Stimulated activated CD8-positive, alpha-beta memory T cell treated with anti-CD3 and anti-CD28 coated beads, Interleukin-12 subunit alpha, Interleukin-12 subunit beta, amount 100 ng/mL, for 24 hours (primary cell): ENCODE measurements around the gene EFCAB6.

Experiments used
- DNase-seq: peaks from one replicate; pipeline ENCODE4 v3.0.0-alpha.2; 2020; ENCODE audit errors: extremely low read depth

The EFCAB6 gene

DNA sequence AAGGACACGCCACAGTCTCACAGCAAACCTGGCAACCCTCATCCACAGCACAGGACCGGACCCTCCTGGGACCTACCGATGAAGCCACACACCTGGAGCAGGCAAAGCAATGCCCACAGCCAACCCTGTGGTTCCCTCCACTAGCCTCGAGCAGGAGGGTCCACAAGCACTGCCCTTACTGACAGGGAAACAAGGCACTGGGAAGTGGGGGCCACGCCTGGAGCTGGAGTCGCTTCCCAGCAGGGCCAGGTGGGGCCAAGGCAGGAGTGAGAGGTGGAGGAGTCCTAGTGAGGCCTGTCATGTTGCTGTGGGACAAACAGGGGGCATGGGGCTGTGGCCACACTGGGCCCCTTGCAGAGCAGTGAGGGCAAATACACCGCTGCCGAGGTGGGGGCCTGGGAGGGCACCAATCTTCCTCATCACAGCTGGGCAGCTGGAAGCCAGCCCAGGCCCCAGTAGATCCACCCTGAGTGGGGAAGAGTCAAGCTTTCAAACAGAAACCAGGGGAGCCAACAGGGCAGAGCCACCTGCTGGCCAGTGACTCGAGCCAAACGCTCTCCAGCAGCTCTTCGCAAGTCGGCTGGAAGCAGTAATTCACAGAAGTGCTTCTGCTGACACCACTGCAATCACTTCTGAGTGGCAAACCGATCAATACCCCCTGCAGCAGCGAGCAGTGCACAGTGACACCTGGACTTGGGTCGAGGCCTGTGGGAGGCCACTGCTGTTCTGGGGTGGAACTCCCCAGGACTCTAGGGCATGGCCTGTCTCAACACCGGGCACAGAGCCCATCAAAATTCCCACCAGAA lies 36.5 kb upstream of the EFCAB6 start:
- DNase-seq = no peak

GRCh38 chr22:43847376-43848289 lies 35.5 kb upstream of the EFCAB6 start:
- no peak for DNase-seq

GRCh38 chr22:43846966-43847365 lies 34.9 kb upstream of the EFCAB6 start:
- DNase-seq = no peak

DNA sequence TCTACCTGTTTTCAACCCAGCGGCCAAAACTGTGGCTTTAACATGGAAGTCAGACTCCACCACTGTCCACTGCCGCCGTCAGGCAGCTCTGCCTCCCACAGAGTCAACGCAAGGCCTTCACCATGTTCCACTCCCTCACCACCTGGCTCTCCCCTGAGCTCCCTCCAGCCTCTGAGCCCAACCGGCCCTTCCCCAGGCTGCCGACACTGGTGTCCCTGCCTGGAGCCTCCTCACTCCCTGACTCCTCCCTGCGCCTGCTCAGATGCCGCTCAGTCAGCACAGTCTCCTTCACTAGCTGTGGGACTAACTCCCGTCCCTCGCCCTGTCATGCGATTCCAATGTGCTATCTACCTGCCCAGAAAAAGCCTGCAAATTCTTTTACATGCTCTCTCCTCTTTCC lies 33.9 kb upstream of the EFCAB6 start:
- DNase-seq = no peak

GRCh38 chr22:43844560-43845545 lies 32.7 kb upstream of the EFCAB6 start:
- no peak for DNase-seq

DNA sequence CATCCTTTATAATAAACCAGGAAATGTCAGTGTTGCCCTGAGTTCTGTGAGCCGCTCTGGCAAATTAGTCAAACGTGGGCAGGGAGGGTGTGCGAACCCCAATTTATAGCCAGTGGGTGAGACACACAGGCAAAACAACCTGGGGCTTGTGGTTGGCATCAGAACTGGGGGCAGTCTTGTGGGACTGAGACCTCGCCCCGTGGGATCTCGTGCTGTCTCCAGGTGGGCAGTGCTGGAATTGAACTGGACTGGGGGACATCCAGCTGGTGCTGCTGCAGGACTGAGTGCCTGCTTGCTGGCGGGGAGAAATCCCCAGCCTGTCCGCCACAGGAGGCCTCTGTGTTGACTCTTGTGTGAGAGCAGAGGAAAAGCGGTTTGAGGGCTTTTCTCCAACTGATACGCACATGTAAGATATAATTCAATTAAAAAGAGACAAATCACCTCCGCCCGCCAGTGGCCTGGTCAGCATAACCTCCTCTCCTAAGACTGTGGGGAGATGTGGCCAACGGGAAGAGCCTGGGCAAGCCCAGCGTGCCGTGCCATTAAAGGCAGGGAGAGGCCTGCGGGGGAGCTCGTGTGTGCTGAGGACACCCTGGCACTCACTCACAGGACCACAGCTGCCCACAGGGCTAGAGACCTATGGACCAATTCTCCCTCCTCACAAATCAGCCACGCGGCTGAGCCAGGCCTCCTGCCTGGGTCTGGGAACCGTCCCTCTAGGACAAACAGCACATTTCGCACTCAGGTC lies 31.9 kb upstream of the EFCAB6 start:
- no peak for DNase-seq

DNA sequence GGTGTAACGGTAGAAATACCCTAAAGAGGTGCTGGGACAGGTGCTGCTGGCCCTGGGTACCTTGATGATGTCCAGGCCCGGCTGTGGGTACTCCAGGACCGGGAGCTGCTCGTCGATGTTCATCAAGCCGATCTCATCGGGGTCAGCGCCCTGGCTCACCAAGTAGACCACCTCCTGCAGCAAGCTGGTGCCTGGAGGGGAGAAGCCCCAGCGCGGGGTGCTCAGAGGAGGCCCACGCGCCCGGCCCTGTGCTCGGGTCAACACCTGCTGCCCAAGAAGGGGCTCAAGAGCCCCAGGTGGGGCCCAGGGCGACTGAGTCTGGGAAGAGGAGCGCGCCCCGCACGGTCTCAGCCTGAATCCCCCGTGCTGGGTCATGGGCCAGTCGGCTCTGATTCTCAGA lies 29.6 kb upstream of the EFCAB6 start:
- DNase-seq = no peak

DNA sequence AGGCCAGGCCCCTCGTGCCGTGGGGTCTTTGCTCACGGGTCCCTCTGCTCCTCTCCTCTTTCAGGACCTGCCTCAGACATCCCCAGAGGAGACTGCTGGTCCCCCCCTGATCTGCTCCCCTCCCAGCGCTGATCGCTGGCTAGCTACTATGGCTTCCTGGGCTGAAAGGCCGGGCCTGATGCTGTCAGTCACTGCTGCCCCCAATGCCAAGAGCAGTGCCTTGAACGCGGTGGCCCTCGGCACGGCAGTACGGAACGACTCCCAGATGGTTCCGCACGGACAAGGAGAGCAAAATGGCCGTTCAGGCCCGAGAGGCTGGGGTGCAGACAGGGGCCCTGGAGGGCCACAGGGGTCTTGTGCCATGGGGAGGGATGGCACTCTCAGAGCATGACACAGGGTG lies 28.7 kb upstream of the EFCAB6 start:
- DNase-seq = no peak

GRCh38 chr22:43840431-43840830 lies 28.3 kb upstream of the EFCAB6 start:
- DNase-seq = no peak

GRCh38 chr22:43839781-43840180 lies 27.7 kb upstream of the EFCAB6 start:
- DNase-seq = no peak

DNA sequence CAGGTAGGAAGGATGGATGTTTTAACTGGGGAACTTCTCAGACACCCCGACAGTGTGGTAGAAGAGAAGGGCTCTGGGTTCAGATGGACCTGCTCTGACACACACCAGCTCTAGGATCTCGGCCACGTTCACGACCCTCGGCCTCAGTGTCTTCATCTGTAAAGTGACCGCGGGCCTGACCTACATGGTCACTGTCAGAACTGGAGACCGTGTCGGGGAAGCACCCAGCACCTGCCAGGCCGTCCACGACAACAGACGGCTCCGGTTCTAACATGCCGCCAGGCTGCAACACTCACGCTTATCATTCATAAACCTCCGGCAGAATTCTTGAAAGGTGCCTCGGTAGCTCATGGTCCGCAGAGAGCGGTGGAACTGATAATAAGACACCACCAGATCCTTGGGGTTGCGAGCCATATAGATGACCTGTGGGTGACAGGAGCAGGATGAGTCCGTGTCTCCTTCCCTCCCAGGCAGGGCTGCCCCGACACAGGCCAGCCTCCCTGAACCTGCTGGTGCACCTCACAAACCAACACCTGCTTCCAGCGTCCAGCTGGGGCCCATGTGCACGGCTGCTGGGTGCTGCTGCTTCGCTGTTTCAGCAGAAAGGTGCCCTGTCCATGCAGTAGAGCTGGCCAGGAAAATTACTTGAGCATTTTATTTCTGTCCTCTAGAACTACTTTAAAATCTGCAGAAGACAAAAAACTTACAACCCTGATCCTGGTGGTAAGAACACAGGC lies 26.6 kb upstream of the EFCAB6 start:
- no peak for DNase-seq

GRCh38 chr22:43838161-43838560 lies 26.1 kb upstream of the EFCAB6 start:
- DNase-seq = no peak

DNA sequence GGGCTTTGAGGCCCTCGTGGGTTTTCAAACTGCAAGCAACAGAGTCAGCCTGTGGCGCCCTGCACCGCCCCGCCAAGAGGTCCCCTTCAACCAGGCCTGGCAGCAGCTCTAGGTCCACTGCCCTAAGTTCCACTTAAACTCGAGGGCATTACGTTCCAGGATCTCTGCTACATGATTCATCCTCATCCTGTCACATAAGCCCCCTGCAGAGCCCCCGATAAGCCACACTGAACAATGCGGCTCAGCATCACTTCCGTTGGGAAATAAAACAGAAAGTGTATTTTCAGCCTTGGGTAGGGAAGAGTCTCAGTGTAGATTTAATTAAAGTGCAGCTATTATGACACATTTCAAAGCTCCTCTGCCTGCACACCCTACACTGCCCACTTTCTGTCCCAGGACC lies 25.6 kb upstream of the EFCAB6 start:
- no peak for DNase-seq

- no peak for DNase-seq
Measured at GRCh38 chr22:43835736-43836135, 23.6 kb upstream of the EFCAB6 start.

- DNase-seq = no peak
Measured at GRCh38 chr22:43835166-43835565, 23.1 kb upstream of the EFCAB6 start.

DNA sequence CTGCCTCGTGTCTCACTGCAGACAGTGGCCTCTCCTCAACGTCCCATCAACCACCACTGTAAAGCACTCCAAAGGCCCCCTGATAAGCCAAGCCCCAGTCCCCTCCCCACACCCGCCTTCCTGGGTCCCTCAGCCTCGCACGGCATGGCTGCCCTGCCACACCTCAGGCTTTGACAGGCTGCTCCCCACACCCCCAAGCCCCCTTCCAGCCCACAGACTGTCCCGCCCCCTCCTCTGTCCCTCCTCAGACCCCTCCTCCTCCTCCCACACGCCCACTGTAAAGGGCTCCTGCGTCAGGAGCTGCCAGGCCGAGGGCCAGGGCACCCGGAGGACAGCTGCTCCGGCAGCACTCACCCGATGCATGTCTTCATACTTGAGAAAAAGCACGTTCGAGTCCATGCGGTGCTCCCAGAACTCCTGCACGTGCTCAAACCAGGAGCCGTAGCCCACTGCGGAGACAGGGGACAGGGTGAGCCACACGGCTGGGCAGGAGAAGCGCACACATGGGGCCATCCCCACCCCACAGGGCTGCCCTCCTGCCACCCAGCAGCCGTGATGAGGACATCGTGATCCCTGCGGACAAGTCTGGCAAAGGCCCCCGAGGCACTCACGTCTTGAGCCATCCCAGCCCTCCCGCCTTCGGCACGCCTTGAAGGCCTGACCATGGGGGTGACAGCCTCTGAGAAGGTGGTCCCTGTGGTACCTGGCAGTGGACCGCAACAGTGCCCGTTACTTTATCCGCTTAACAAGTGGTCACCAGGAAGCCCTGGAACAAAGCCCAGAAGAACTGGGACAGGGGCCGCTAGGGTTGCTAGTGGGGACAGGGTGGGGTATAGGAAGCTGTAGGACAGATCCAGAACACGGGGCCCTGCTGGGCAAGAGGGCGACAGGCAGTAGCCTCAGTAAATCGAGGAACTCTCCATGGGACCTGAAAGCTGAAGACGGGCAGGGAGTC lies 21.5 kb upstream of the EFCAB6 start:
- no peak for DNase-seq

DNA sequence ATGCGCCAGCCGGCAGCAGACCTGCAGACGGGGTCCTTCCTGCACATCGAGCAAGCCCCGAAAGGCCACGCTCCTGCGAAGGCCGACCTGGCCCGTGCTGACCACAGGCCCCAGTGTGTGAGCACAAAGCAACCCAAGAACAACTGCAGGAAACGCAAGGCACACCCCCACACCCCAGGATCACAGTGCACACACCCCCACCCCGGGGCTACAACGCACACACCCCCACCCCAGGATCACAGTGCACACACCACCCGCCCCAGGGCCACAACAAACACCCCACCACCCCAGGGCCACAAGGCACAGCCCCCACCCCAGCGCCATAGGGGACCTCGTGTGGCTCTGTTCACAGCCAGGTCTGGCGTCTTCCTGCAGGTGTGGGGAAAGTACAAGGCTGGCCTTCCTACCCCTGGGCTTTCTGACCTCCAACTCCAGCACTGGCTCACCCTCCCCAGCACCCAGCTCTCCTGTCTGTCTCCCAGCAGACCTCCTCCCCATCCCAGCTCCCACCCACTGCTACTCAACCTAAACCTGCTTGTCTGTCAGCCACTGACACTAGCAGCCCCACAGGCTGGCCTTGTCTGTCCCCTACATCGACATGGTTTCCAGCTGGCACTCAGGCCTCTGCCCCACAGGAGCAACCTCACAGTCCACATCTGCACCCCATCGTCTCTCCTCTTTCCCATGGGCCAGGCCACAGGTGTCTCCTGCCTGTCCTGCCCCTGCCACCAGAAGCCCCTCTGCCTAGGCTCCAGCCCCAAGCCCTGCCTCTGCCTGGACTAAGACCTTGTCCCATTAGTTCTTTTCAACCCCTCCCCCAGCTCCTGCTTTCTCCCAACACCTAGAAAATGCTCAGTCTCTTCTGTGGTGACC lies 20.5 kb upstream of the EFCAB6 start:
- DNase-seq = no peak
